H9 (cell line): ENCODE data around the gene INPP4A. TPM values are rescaled to one million over a fixed set of nuclear protein-coding genes. Genes with fewer than 3 reads are reported as not detected.

ENCODE experiments used
- DNase-seq: peaks from one replicate; pipeline ENCODE4 v3.0.0-alpha.2; 2017
- H2AFZ ChIP-seq: one replicate; pipeline ENCODE4 v1.6.1; 2013; ENCODE audit warnings: mild to moderate bottlenecking, low read length, control low read depth, moderate library complexity
- H2AK5ac ChIP-seq: 2 replicates; pipeline ENCODE4 v1.6.1; 2013; ENCODE audit warnings: low read length, control low read depth, mixed read lengths; ENCODE audit not compliant: insufficient read length
- H2BK120ac ChIP-seq: one replicate; pipeline ENCODE4 v1.6.1; 2013; ENCODE audit warnings: low read depth, mild to moderate bottlenecking, low read length, control low read depth, inconsistent platforms; ENCODE audit not compliant: poor library complexity, severe bottlenecking
- H2BK12ac ChIP-seq: 2 replicates; pipeline ENCODE4 v1.6.1; 2013; ENCODE audit warnings: low read length, control low read depth, mixed read lengths, low read depth; ENCODE audit not compliant: insufficient read length
- H2BK15ac ChIP-seq: 2 replicates; pipeline ENCODE4 v1.6.1; 2013; ENCODE audit warnings: low read depth, low read length, control low read depth
- H2BK20ac ChIP-seq: one replicate; pipeline ENCODE4 v1.6.1; 2013; ENCODE audit warnings: low read depth, mild to moderate bottlenecking, low read length, control low read depth, inconsistent platforms; ENCODE audit not compliant: poor library complexity, severe bottlenecking
- H2BK5ac ChIP-seq: 2 replicates; pipeline ENCODE4 v1.6.1; 2013; ENCODE audit warnings: low read length, control low read depth, mixed read lengths; ENCODE audit not compliant: insufficient read length
- H3K14ac ChIP-seq: 2 replicates; pipeline ENCODE4 v1.6.1; 2013; ENCODE audit warnings: low read length, control low read depth; ENCODE audit not compliant: insufficient read depth
- H3K18ac ChIP-seq: 2 replicates; pipeline ENCODE4 v1.6.1; 2013; ENCODE audit warnings: low read depth, mild to moderate bottlenecking, mixed read lengths, low read length, control low read depth; ENCODE audit not compliant: insufficient read length
- H3K23ac ChIP-seq: 2 replicates; pipeline ENCODE4 v1.6.1; 2013; ENCODE audit warnings: low read length, control low read depth, mixed read lengths, low read depth; ENCODE audit not compliant: insufficient read length
- H3K23me2 ChIP-seq: 2 replicates; pipeline ENCODE4 v1.6.1; 2013; ENCODE audit warnings: low read depth, mild to moderate bottlenecking, mixed read lengths, low read length, control low read depth; ENCODE audit not compliant: insufficient read length, poor library complexity, severe bottlenecking
- H3K27ac ChIP-seq: 2 replicates; pipeline ENCODE4 v1.5.1; 2013; ENCODE audit warnings: low read length, control low read depth, mixed read lengths, low read depth; ENCODE audit not compliant: insufficient read length
- H3K27me3 ChIP-seq: 2 replicates; pipeline ENCODE4 v1.6.1; 2013; ENCODE audit warnings: low read length, control low read depth, inconsistent platforms; ENCODE audit not compliant: insufficient read depth
- H3K4ac ChIP-seq: 2 replicates; pipeline ENCODE4 v1.6.1; 2013; ENCODE audit warnings: low read depth, mild to moderate bottlenecking, control low read depth, inconsistent platforms, low read length, moderate library complexity
- H3K4me1 ChIP-seq: 2 replicates; pipeline ENCODE4 v1.6.1; 2013; ENCODE audit warnings: low read length, control low read depth, inconsistent platforms; ENCODE audit not compliant: insufficient read depth
- H3K4me2 ChIP-seq: 2 replicates; pipeline ENCODE4 v1.6.1; 2013; ENCODE audit warnings: low read length, control low read depth, mixed read lengths; ENCODE audit not compliant: insufficient read length, insufficient read depth
- H3K56ac ChIP-seq: 2 replicates; pipeline ENCODE4 v1.6.1; 2013; ENCODE audit warnings: low read depth, mild to moderate bottlenecking, mixed read lengths, low read length, control low read depth; ENCODE audit not compliant: insufficient read length
- H3K79me1 ChIP-seq: 2 replicates; pipeline ENCODE4 v1.6.1; 2013; ENCODE audit warnings: low read depth, mild to moderate bottlenecking, moderate library complexity, low read length, control low read depth, inconsistent platforms; ENCODE audit not compliant: insufficient read depth, poor library complexity, severe bottlenecking
- H3K79me2 ChIP-seq: 2 replicates; pipeline ENCODE4 v1.6.1; 2013; ENCODE audit warnings: low read length, control low read depth, inconsistent platforms; ENCODE audit not compliant: insufficient read depth
- H3K9ac ChIP-seq: 2 replicates; pipeline ENCODE4 v1.6.1; 2013; ENCODE audit warnings: low read length, control low read depth, mixed read lengths; ENCODE audit not compliant: insufficient read length; ENCODE audit errors: extremely low read depth
- H3K9me3 ChIP-seq: one replicate; pipeline ENCODE4 v1.6.1; 2013; ENCODE audit warnings: low read depth, low read length, inconsistent platforms; ENCODE audit not compliant: control insufficient read depth
- H3T11ph ChIP-seq: one replicate; pipeline ENCODE4 v1.6.1; 2013; ENCODE audit warnings: mild to moderate bottlenecking, low read length, control low read depth, inconsistent platforms
- H4K20me1 ChIP-seq: one replicate; pipeline ENCODE4 v1.6.1; 2013; ENCODE audit not compliant: control insufficient read depth, insufficient read length, insufficient read depth
- H4K5ac ChIP-seq: 2 replicates; pipeline ENCODE4 v1.6.1; 2013; ENCODE audit warnings: low read depth, mild to moderate bottlenecking, mixed read lengths, low read length, control low read depth; ENCODE audit not compliant: insufficient read length
- H4K8ac ChIP-seq: replicated peaks from 2 replicates; pipeline ENCODE4 v1.6.1; 2013; ENCODE audit warnings: low read length, control low read depth, mixed read lengths, low read depth; ENCODE audit not compliant: insufficient read length
- H4K91ac ChIP-seq: 2 replicates; pipeline ENCODE4 v1.6.1; 2013; ENCODE audit warnings: low read depth, mild to moderate bottlenecking, moderate library complexity, mixed read lengths, low read length, control low read depth; ENCODE audit not compliant: insufficient read length
- H3K27ac Mint-ChIP-seq, 3 experiments: 2 replicates in 2 of 3; 3 replicates in 1 of 3; pipeline ENCODE4 v1.8.0; 2020 to 2021; ENCODE audit warnings: mixed read lengths in 3 of 3, mild to moderate bottlenecking in 1 of 3, moderate library complexity in 1 of 3
- H3K27me3 Mint-ChIP-seq: 2 replicates; pipeline ENCODE4 v1.8.0; 2021; ENCODE audit warnings: low read depth, mild to moderate bottlenecking, moderate library complexity, mixed read lengths
- H3K36me3 Mint-ChIP-seq, 3 experiments: 2 replicates in 2 of 3; 3 replicates in 1 of 3; pipeline ENCODE4 v1.8.0; 2020 to 2021; ENCODE audit warnings: low read depth in 3 of 3, mixed read lengths in 3 of 3; ENCODE audit not compliant: insufficient read depth in 1 of 3
- H3K4me1 Mint-ChIP-seq, 2 experiments: 2 replicates each; pipeline ENCODE4 v1.8.0; 2020; ENCODE audit warnings: mixed read lengths in 2 of 2
- H3K4me3 Mint-ChIP-seq, 2 experiments: 2 replicates in 1 of 2; 3 replicates in 1 of 2; pipeline ENCODE4 v1.8.0; 2020 to 2021; ENCODE audit warnings: mild to moderate bottlenecking in 2 of 2, mixed read lengths in 2 of 2, moderate library complexity in 1 of 2
- H3K9me3 Mint-ChIP-seq, 2 experiments: 2 replicates in 1 of 2; 3 replicates in 1 of 2; pipeline ENCODE4 v1.8.0; 2020; ENCODE audit warnings: mild to moderate bottlenecking in 2 of 2, mixed read lengths in 2 of 2, moderate library complexity in 1 of 2
- WGBS: extraction: QIAGEN DNeasy Blood & Tissue Kit; methylation state at CpG from one replicate; pipeline ENCODE4 v1.1.7; 2013; ENCODE audit warnings: missing lambda C conversion rate, low lambda C conversion rate, mixed read lengths; ENCODE audit not compliant: insufficient read length; ENCODE audit errors: extremely low coverage; 5-methylcytosine and 5-hydroxymethylcytosine counted together
- total RNA-seq: library from RNA; stranded (reverse); gene quantifications from 2 replicates; pipeline ENCODE4 v1.2.1, GENCODE V29; 2021
- TF ChIP-seq, protein P1 (sequence below): fragments of 200-600 bp; sonication (generic); conservative IDR thresholded peaks from 3 replicates; pipeline ENCODE4 v1.8.0; 2021; ENCODE audit warnings: antibody characterized with exemption, mild to moderate bottlenecking

Gene INPP4A
- total RNA-seq, 1 experiment from 2014 or later, result 55.2 TPM

DNA sequence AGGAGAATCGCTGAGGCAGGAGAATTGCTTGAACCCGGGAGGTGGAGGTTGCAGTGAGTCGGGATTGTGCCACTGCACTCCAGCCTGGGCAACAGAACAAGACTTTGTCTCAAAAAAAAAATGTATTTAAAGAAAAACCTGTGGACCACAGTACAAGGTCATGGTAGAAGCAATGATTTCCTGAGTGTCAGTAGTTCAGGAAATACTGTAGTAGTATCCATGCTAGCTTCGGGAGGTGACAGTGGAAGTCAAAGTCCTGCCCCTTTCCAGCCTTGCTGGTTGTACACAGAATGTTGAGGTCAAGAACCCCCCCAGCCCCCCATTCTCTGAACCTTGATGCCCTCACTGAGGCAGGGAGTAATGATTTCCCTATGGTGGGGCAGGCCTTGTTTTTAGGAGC lies 56.6 kb downstream of the INPP4A start:
- no peaks in the 10 kb centered on the region for H3K23me2 ChIP-seq
- H3K9me3 Mint-ChIP-seq, result peaks cover 16 to 22% of the 10 kb centered on the region in 2 experiments
- no peak overlapping the region for H4K91ac ChIP-seq
- no peak overlapping the region for H2BK15ac ChIP-seq
- no peaks in the 10 kb centered on the region; the same call in 1 of the 2 replicates for H3K79me2 ChIP-seq
- no peak overlapping the region for H3K23ac ChIP-seq
- TF ChIP-seq, protein P1, sequence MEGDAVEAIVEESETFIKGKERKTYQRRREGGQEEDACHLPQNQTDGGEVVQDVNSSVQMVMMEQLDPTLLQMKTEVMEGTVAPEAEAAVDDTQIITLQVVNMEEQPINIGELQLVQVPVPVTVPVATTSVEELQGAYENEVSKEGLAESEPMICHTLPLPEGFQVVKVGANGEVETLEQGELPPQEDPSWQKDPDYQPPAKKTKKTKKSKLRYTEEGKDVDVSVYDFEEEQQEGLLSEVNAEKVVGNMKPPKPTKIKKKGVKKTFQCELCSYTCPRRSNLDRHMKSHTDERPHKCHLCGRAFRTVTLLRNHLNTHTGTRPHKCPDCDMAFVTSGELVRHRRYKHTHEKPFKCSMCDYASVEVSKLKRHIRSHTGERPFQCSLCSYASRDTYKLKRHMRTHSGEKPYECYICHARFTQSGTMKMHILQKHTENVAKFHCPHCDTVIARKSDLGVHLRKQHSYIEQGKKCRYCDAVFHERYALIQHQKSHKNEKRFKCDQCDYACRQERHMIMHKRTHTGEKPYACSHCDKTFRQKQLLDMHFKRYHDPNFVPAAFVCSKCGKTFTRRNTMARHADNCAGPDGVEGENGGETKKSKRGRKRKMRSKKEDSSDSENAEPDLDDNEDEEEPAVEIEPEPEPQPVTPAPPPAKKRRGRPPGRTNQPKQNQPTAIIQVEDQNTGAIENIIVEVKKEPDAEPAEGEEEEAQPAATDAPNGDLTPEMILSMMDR, result no peak
- DNase-seq, result no peak
- H3K4me2 ChIP-seq, result no peak overlapping the region
- no peaks in the 10 kb centered on the region for H3K27me3 Mint-ChIP-seq
- no peak overlapping the region for H3K27ac Mint-ChIP-seq
- H3K56ac ChIP-seq, result no peak overlapping the region
- no peaks in the 10 kb centered on the region for H4K20me1 ChIP-seq
- no peak overlapping the region for H3K14ac ChIP-seq
- H3K4me3 Mint-ChIP-seq, result no peak overlapping the region
- H2AFZ ChIP-seq, result no peak overlapping the region
- no peaks in the 10 kb centered on the region; the same call in 1 of the 2 replicates for H3K27me3 ChIP-seq
- no peak overlapping the region for H3K4ac ChIP-seq
- WGBS, result no CpG with 5 or more reads among the region's 4 CpGs
- H2BK20ac ChIP-seq, result no peak overlapping the region
- no peak overlapping the region for H2AK5ac ChIP-seq
- H3K9me3 ChIP-seq, result no peaks in the 10 kb centered on the region
- H3K36me3 Mint-ChIP-seq, result peaks cover 34 to 45% (median 44%) of the 10 kb centered on the region in 3 experiments
- H2BK5ac ChIP-seq, result no peak overlapping the region
- no peak overlapping the region for H3T11ph ChIP-seq
- no peaks in the 10 kb centered on the region for H3K4me1 ChIP-seq
- H4K5ac ChIP-seq, result no peak overlapping the region
- no peaks in the 10 kb centered on the region for H3K79me1 ChIP-seq
- no peak overlapping the region for H2BK12ac ChIP-seq
- H3K4me1 Mint-ChIP-seq, result peaks cover 13 to 29% of the 10 kb centered on the region in 2 experiments
- H3K9ac ChIP-seq, result no peak overlapping the region
- H3K27ac ChIP-seq, result no peak overlapping the region
- H2BK120ac ChIP-seq, result no peak overlapping the region
- no peak overlapping the region for H4K8ac ChIP-seq
- H3K18ac ChIP-seq, result no peak overlapping the region
